Panc1 (cell line): ENCODE data around the gene SBK1. TPM values are rescaled to one million over a fixed set of nuclear protein-coding genes. Genes with fewer than 3 reads are reported as not detected.
"Not testable (repeated sequence)": the region's sequence is repeated elsewhere in the genome, so short reads cannot be mapped to it uniquely, and the experiment has no call there.

Experiments used
- ATAC-seq: fragments of 200-7000 bp; cut with Tn5 transposase; 2 replicates; pipeline ENCODE4 v1.9.1; 2020; ENCODE audit warnings: mild to moderate bottlenecking, moderate library complexity
- BruUV-seq: library from RNA; stranded (reverse); fragments of 400-500 nt; replicated peaks from 2 replicates; lab custom pipeline; 2021; lab: Mats Ljungman, UMichigan
- CTCF ChIA-PET: fragments of 300-600 bp; sonication (Branson Sonifier 250); formaldehyde crosslinking; loops from one replicate; lab custom pipeline; 2022; ENCODE audit warnings: antibody characterized with exemption; lab: Charles Lee
- POLR2A ChIA-PET: fragments of 300-600 bp; sonication (Branson Sonifier 250); formaldehyde crosslinking; loops from one replicate; lab custom pipeline; 2022; ENCODE audit warnings: antibody characterized with exemption; lab: Charles Lee
- DNase-seq: peaks from one replicate; pipeline ENCODE4 v3.0.0-alpha.2; 2010; ENCODE audit warnings: low read depth, low spot score
- H3K27ac ChIP-seq: 2 replicates; pipeline ENCODE4 v1.5.1; 2011; ENCODE audit warnings: mild to moderate bottlenecking, low read length, inconsistent platforms
- H3K27me3 ChIP-seq: fragments of 200-500 bp; sonication (Bioruptor generic); 2 replicates; pipeline ENCODE4 v1.6.0; 2014; ENCODE audit warnings: low read length, inconsistent platforms; ENCODE audit not compliant: control insufficient read depth, insufficient read depth
- H3K36me3 ChIP-seq: fragments of 200-500 bp; sonication (Bioruptor generic); 2 replicates; pipeline ENCODE4 v1.5.1; 2014; ENCODE audit warnings: inconsistent platforms, mild to moderate bottlenecking, low read length, moderate library complexity; ENCODE audit not compliant: control insufficient read depth, insufficient read depth
- H3K4me1 ChIP-seq: 2 replicates; pipeline ENCODE4 v1.5.1; 2011; ENCODE audit warnings: inconsistent platforms, mild to moderate bottlenecking, low read length, moderate library complexity; ENCODE audit not compliant: control insufficient read depth, insufficient read depth
- H3K4me3 ChIP-seq, 2 experiments: 2 replicates each; pipeline ENCODE4 v1.5.1; 2011 to 2012; ENCODE audit warnings: low read depth in 2 of 2, low read length in 2 of 2, mild to moderate bottlenecking in 2 of 2, inconsistent platforms in 1 of 2, moderate library complexity in 1 of 2
- H3K9me3 ChIP-seq: fragments of 200-500 bp; sonication (Bioruptor generic); 2 replicates; pipeline ENCODE4 v1.5.1; 2014; ENCODE audit warnings: low read depth, mild to moderate bottlenecking, inconsistent platforms, low read length, moderate library complexity; ENCODE audit not compliant: control insufficient read depth, insufficient read depth
- CTCF ChIP-seq: fragments of 450-650 bp; IDR thresholded peaks from 2 replicates; pipeline ENCODE4 v1.5.1; 2017; ENCODE audit warnings: mild to moderate bottlenecking
- POLR2AphosphoS5 ChIP-seq: IDR thresholded peaks from 2 replicates; pipeline ENCODE4 v1.6.1; 2012; ENCODE audit warnings: mild to moderate bottlenecking, low read depth, low read length, moderate library complexity
- REST ChIP-seq, 2 experiments: IDR thresholded peaks; 2 replicates each; pipeline ENCODE4 v1.6.1; 2011 to 2012; ENCODE audit warnings: low read depth in 2 of 2, control low read depth in 1 of 2, low read length in 1 of 2, mild to moderate bottlenecking in 1 of 2, moderate library complexity in 1 of 2; ENCODE audit not compliant: insufficient read depth in 1 of 2
- SIN3A ChIP-seq: IDR thresholded peaks from 2 replicates; pipeline ENCODE4 v1.6.1; 2012; ENCODE audit warnings: low read depth, mild to moderate bottlenecking, low read length, moderate library complexity, borderline replicate concordance; ENCODE audit not compliant: insufficient read depth
- TCF7L2 ChIP-seq: IDR thresholded peaks from 2 replicates; pipeline ENCODE4 v1.6.1; 2011; ENCODE audit warnings: mild to moderate bottlenecking, low read depth, low read length, inconsistent platforms
- in situ Hi-C: cut with HindIII; loops from 2 replicates; pipeline ENCODE4 v1.10.0; 2016; ENCODE audit warnings: low sequenced_read_pairs, low pct_unique_long_range_greater_than_20kb
- intact Hi-C: fragments of 100-400 bp; cut with micrococcal nuclease; formaldehyde crosslinking; loops from one replicate; pipeline ENCODE4 v1.10.0; 2022; ENCODE audit not compliant: unreplicated experiment
- total RNA-seq: library from RNA; stranded (reverse); gene quantifications from one replicate; pipeline ENCODE4 v1.2.1, GENCODE V29; 2021; ENCODE audit not compliant: unreplicated experiment

The SBK1 gene
- total RNA-seq, 1 experiment from 2014 or later, result 2.4 TPM

GRCh38 chr16:28324887-28325279 lies 32.6 kb downstream of the SBK1 start:
- in situ Hi-C loops, result no loop called here
- ATAC-seq, result no peak
- BruUV-seq, result no TSS peak
- Histone ChIP-seq H3K27ac (no peak overlapping the region), H3K4me3 (no peak overlapping the region), H3K9me3 (no peaks in the 10 kb centered on the region), H3K4me1 (peaks cover 5% of the 10 kb centered on the region; the same call in 1 of the 2 replicates), H3K36me3 (no peaks in the 10 kb centered on the region), H3K27me3 (no peaks in the 10 kb centered on the region)
- CTCF ChIA-PET, result interaction anchor here (0.6 kb wide), 1 partner anchor 225 kb away, joined by 5 read pairs; no protein-coding TSS in a partner anchor
- DNase-seq, result no peak
- POLR2A ChIA-PET, result no interaction called here
- TF ChIP-seq CTCF (no peak), REST (IDR thresholded peaks at IDR 0.05; ENCODE audit: insufficient read depth in 1 of 2, low read depth in 2 of 2, low read length in 1 of 2) (no peak), SIN3A (no peak), POLR2AphosphoS5 (no peak), TCF7L2 (no peak)
- intact Hi-C loops, result no loop called here

- TF ChIP-seq POLR2AphosphoS5 (no peak), CTCF (peak; percentile 92), TCF7L2 (no peak)
- no peaks in the 10 kb centered on the region for H3K36me3 ChIP-seq
- POLR2A ChIA-PET, result no interaction called here
- peak; percentile 64; the same call in 1 of the 2 replicates for ATAC-seq
- in situ Hi-C loops, result no loop called here
- DNase-seq, result no peak
- H3K4me1 ChIP-seq, result peaks cover 5% of the 10 kb centered on the region; the same call in 1 of the 2 replicates
- CTCF ChIA-PET, result no interaction called here
- BruUV-seq, result no TSS peak
- intact Hi-C loops, result no loop called here
- H3K27me3 ChIP-seq, result no peaks in the 10 kb centered on the region
- no peak overlapping the region for H3K27ac ChIP-seq
- no peak overlapping the region for H3K4me3 ChIP-seq
- H3K9me3 ChIP-seq, result no peaks in the 10 kb centered on the region
These were observed 34.7 kb downstream of the SBK1 start for GRCh38 chr16:28326881-28327610.

- H3K9me3 ChIP-seq, in situ Hi-C loops, intact Hi-C loops, BruUV-seq, POLR2A ChIA-PET, ATAC-seq, H3K4me3 ChIP-seq, H3K36me3 ChIP-seq, H3K4me1 ChIP-seq, H3K27ac ChIP-seq, H3K27me3 ChIP-seq, DNase-seq, CTCF ChIA-PET: not testable (repeated sequence)
These were observed 37.9 kb downstream of the SBK1 start for GRCh38 chr16:28330232-28330631.

- CTCF ChIA-PET, H3K27ac ChIP-seq, H3K9me3 ChIP-seq, H3K36me3 ChIP-seq, H3K27me3 ChIP-seq, H3K4me1 ChIP-seq, intact Hi-C loops, H3K4me3 ChIP-seq, BruUV-seq, POLR2A ChIA-PET, DNase-seq, in situ Hi-C loops, ATAC-seq: not testable (repeated sequence)
These were observed 38.7 kb downstream of the SBK1 start for GRCh38 chr16:28330981-28331380.
